Activated CD4-positive, alpha-beta T cell treated with anti-CD3 and anti-CD28 coated beads, Interleukin-2, amount 10 ng/mL, durations not matched to agents 7 days and 5 days (primary cell): ENCODE data around the gene SEMA3A. TPM values are rescaled to one million over a fixed set of nuclear protein-coding genes. Genes with fewer than 3 reads are reported as not detected.
"Not testable (repeated sequence)": the region's sequence is repeated elsewhere in the genome, so short reads cannot be mapped to it uniquely, and the experiment has no call there.

Source experiments
- CTCF ChIA-PET: fragments of 350-600 bp; sonication (Branson Sonifier 250); formaldehyde crosslinking; loops from one replicate; lab custom pipeline; 2021; ENCODE audit warnings: antibody characterized with exemption; lab: Charles Lee
- POLR2A ChIA-PET: fragments of 350-600 bp; sonication (Branson Sonifier 250); formaldehyde crosslinking; loops from one replicate; lab custom pipeline; 2021; ENCODE audit warnings: antibody characterized with exemption; lab: Charles Lee
- DNase-seq: peaks from one replicate; pipeline ENCODE4 v3.0.0-alpha.2; 2020
- H3K27ac Mint-ChIP-seq: one replicate; pipeline ENCODE4 v1.8.0; 2021; ENCODE audit warnings: mild to moderate bottlenecking, moderate library complexity, mixed read lengths
- H3K27me3 Mint-ChIP-seq: one replicate; pipeline ENCODE4 v1.8.0; 2021; ENCODE audit warnings: mixed read lengths
- H3K36me3 Mint-ChIP-seq: one replicate; pipeline ENCODE4 v1.8.0; 2021; ENCODE audit warnings: low read depth, mixed read lengths
- H3K4me1 Mint-ChIP-seq: one replicate; pipeline ENCODE4 v1.8.0; 2021; ENCODE audit warnings: mixed read lengths
- H3K4me3 Mint-ChIP-seq: one replicate; pipeline ENCODE4 v1.8.0; 2021; ENCODE audit warnings: mild to moderate bottlenecking, moderate library complexity, mixed read lengths
- H3K9me3 Mint-ChIP-seq: one replicate; pipeline ENCODE4 v1.8.0; 2021; ENCODE audit warnings: mixed read lengths
- total RNA-seq, 2 experiments: library from RNA; stranded (reverse); gene quantifications; one replicate each; pipeline ENCODE4 v1.2.3, GENCODE V29; 2021

The SEMA3A gene
- total RNA-seq, 2 experiments from 2014 or later: 1.3 to 1.4 TPM

DNA sequence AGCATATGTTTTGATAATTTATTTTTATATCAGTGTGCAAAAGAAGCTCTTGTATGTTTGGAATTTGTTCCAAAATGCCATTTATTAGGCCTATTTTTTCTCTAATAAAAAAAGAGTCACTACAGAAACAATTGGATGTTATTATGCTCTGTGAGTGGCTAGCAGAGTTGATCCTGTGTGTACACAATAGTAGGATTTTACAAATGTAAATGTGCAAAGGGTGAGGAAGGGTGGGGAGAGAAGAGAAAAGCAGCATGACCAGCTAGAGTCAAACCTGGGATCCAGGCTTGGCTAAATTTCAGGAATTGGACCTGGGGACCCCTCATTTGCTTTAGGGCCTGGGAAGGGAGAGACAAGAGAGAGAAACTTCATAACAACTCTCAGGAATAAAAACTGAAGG is 32.5 kb downstream of the SEMA3A start:
- H3K4me3 Mint-ChIP-seq: no peak overlapping the region
- H3K27ac Mint-ChIP-seq: no peak overlapping the region
- no peak for DNase-seq
- no peaks in the 10 kb centered on the region for H3K9me3 Mint-ChIP-seq
- H3K36me3 Mint-ChIP-seq: no peaks in the 10 kb centered on the region
- POLR2A ChIA-PET: no interaction called here
- CTCF ChIA-PET: no interaction called here
- H3K4me1 Mint-ChIP-seq: no peaks in the 10 kb centered on the region
- H3K27me3 Mint-ChIP-seq: no peaks in the 10 kb centered on the region

DNA sequence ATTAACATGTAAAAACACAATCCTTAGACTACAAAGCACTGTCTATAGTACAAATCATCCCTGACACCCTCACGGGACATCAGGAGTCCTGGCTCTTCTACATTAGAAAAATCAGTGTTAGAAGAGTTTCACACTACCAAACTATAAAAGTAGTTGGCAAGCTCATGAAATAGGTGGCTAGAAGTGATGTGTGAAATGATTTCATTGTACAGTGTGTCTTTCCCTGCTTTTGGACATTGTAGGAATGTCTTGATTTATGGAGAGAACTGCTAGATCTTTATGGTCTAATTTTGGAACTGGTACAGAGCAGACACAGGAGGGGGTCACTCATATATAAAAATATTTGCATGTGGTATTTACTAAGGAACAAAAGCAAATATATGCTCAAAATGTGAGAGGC is 33.2 kb downstream of the SEMA3A start:
- no peak overlapping the region for H3K27ac Mint-ChIP-seq
- no peak for DNase-seq
- no peaks in the 10 kb centered on the region for H3K4me1 Mint-ChIP-seq
- H3K27me3 Mint-ChIP-seq: no peaks in the 10 kb centered on the region
- H3K9me3 Mint-ChIP-seq: no peaks in the 10 kb centered on the region
- no peaks in the 10 kb centered on the region for H3K36me3 Mint-ChIP-seq
- POLR2A ChIA-PET: no interaction called here
- CTCF ChIA-PET: no interaction called here
- H3K4me3 Mint-ChIP-seq: no peak overlapping the region

DNA sequence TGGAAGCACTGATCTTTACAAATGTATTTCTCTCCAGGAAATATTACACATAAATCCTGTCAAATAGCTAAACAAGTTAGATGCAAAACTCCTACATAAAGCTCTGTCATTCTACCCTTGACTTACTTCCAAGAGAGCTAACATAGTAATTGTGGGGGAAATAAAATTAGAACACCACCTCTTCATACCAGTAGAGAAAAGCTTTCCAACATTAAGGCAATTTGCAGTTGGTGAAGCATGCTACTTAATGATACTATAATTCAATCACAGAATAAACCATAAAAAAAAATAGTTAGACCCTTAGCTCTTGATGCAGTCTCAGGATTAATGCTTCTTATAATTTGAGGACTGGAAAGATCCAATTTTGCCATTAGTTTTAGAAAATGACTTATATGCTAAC is 35.2 kb downstream of the SEMA3A start:
- no peaks in the 10 kb centered on the region for H3K36me3 Mint-ChIP-seq
- H3K27me3 Mint-ChIP-seq: no peaks in the 10 kb centered on the region
- POLR2A ChIA-PET: no interaction called here

GRCh38 chr7:84157171-84157570 is 37.4 kb downstream of the SEMA3A start:
- Mint-ChIP-seq H3K27me3 (no peaks in the 10 kb centered on the region), H3K9me3 (no peaks in the 10 kb centered on the region), H3K36me3 (no peaks in the 10 kb centered on the region), H3K27ac (no peak overlapping the region), H3K4me1 (no peaks in the 10 kb centered on the region), H3K4me3 (no peak overlapping the region)
- POLR2A ChIA-PET: no interaction called here
- CTCF ChIA-PET: no interaction called here
- no peak for DNase-seq

More for the DNA sequence above, 35.2 kb downstream of the SEMA3A start:
- Mint-ChIP-seq H3K4me3 (no peak overlapping the region), H3K9me3 (no peaks in the 10 kb centered on the region), H3K4me1 (no peaks in the 10 kb centered on the region), H3K27ac (no peak overlapping the region)
- CTCF ChIA-PET: no interaction called here
- DNase-seq: no peak

DNA sequence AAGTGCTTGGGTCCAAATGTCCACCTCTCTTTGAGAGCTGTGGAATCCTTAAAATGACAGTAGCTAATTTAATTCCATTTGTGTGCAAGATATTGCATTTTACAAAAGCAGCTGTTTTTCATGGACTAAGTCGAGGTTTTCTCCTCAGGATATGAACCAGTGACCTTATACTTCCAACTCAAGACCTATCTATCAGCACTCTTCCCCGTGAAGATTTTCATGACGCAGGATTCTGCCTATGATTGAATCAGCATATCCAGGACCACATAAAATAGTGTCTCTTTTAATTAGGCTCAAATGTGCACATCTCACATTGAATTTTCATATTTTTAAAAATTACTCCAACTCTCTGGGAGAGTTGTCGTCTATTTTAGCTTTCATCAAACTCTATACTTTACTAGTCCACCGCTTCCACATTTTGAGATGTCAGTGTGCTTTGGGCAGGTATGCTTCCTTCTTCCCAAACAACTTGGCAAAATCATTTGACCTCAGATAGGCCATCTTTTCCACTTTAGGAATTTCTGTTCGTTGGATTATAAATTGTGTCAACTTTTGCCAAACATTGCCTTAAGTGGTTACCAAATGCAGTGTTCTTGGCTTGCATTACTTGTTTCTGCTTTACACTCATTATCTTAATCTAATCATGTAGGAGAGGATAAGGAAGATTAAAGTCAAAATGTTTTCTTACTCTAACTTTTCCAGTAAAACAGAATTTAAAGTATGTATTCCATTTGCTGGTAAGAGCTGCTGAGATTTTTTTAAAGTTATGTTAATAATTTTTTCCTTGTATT is 39.4 kb downstream of the SEMA3A start:
- ChIA-PET CTCF (interaction anchor here (1.3 kb wide), 1 partner anchor 14 kb away, joined by 3 read pairs; no protein-coding TSS in a partner anchor), POLR2A (no interaction called here)
- no peak for DNase-seq
- H3K27ac Mint-ChIP-seq: no peak overlapping the region
- H3K27me3 Mint-ChIP-seq: no peaks in the 10 kb centered on the region
- H3K4me1 Mint-ChIP-seq: no peaks in the 10 kb centered on the region
- no peak overlapping the region for H3K4me3 Mint-ChIP-seq
- H3K9me3 Mint-ChIP-seq: no peaks in the 10 kb centered on the region
- no peaks in the 10 kb centered on the region for H3K36me3 Mint-ChIP-seq

GRCh38 chr7:84152995-84153394 is 41.6 kb downstream of the SEMA3A start:
- no peaks in the 10 kb centered on the region for H3K27me3 Mint-ChIP-seq
- CTCF ChIA-PET: no interaction called here
- no peaks in the 10 kb centered on the region for H3K4me1 Mint-ChIP-seq
- H3K9me3 Mint-ChIP-seq: no peaks in the 10 kb centered on the region
- no peak overlapping the region for H3K27ac Mint-ChIP-seq
- DNase-seq: no peak
- POLR2A ChIA-PET: no interaction called here
- no peak overlapping the region for H3K4me3 Mint-ChIP-seq
- no peaks in the 10 kb centered on the region for H3K36me3 Mint-ChIP-seq

GRCh38 chr7:84150370-84150769 is 44.2 kb downstream of the SEMA3A start:
- H3K4me1 Mint-ChIP-seq, H3K4me3 Mint-ChIP-seq, DNase-seq, H3K27ac Mint-ChIP-seq, POLR2A ChIA-PET, H3K36me3 Mint-ChIP-seq, CTCF ChIA-PET, H3K9me3 Mint-ChIP-seq, H3K27me3 Mint-ChIP-seq: not testable (repeated sequence)

DNA sequence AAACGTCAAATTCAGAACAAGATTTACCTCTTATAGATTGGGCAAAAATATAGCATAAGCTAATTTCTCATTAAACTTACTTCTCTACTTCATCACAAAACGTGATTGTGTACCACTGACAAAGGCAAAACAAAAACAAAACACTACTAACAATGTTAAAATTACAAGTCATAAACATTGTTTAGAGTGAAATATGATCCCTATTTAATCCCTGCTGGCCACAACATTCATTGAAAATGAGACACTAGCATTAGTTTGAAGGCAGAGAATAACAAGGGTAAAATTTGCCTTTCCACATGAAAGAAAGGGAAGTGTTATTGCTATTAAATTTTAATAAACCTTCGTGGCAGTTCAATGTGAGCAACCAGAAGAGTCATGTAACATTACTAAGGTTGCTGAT is 45.0 kb downstream of the SEMA3A start:
- Mint-ChIP-seq H3K9me3 (no peaks in the 10 kb centered on the region), H3K4me1 (no peaks in the 10 kb centered on the region), H3K27ac (no peak overlapping the region), H3K4me3 (no peak overlapping the region), H3K27me3 (no peaks in the 10 kb centered on the region), H3K36me3 (no peaks in the 10 kb centered on the region)
- CTCF ChIA-PET: no interaction called here
- DNase-seq: no peak
- POLR2A ChIA-PET: no interaction called here

DNA sequence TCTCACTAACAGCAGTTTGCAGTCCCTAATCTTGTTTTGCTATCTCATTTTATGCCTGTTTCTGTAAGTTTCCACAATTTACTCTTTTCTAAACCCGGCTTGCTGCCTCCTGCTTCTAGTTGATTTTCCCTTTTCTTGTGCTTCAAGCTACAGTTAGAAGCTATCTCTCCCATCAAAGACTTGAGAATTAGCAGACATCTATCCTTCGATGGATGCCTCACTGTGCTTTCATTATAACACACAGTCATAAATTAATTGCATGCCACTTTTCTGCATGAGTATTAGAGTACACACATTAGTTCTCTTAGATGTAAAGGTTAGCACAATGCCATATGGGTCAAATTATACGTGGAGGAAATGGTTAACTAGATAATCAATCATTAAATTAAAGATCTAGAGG is 48.7 kb downstream of the SEMA3A start:
- ChIA-PET CTCF (no interaction called here), POLR2A (no interaction called here)
- Mint-ChIP-seq H3K27me3 (no peaks in the 10 kb centered on the region), H3K9me3 (peaks cover 3% of the 10 kb centered on the region), H3K4me3 (no peak overlapping the region), H3K27ac (no peak overlapping the region), H3K4me1 (no peaks in the 10 kb centered on the region), H3K36me3 (peaks cover 3% of the 10 kb centered on the region)
- no peak for DNase-seq

GRCh38 chr7:84144935-84145334 is 49.7 kb downstream of the SEMA3A start:
- Mint-ChIP-seq H3K9me3 (peaks cover 3% of the 10 kb centered on the region), H3K27ac (no peak overlapping the region), H3K4me3 (no peak overlapping the region), H3K4me1 (no peaks in the 10 kb centered on the region), H3K36me3 (peaks cover 3% of the 10 kb centered on the region), H3K27me3 (no peaks in the 10 kb centered on the region)
- CTCF ChIA-PET: no interaction called here
- DNase-seq: no peak
- POLR2A ChIA-PET: no interaction called here

DNA sequence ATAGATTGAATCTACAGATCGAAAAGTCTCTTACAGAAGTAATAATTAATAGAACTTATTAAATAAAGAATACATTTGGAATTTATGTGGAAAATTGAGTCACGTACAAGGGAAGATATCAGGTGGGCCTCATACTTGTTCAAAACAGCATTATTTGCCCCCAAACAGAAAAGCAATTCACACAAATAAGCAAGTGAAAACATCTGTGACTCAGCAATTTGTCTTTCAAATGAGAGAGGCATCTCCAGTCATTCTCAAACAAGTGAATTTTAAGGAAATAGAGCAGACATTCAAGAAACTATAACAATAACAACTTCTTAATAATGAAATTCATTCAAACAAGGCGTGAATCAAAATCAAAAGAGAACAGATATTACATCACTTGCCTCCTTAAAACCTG is 50.1 kb downstream of the SEMA3A start:
- no peak for DNase-seq
- Mint-ChIP-seq H3K36me3 (peaks cover 3% of the 10 kb centered on the region), H3K4me3 (no peak overlapping the region), H3K27ac (no peak overlapping the region), H3K27me3 (no peaks in the 10 kb centered on the region), H3K9me3 (peaks cover 3% of the 10 kb centered on the region), H3K4me1 (no peaks in the 10 kb centered on the region)
- CTCF ChIA-PET: no interaction called here
- POLR2A ChIA-PET: no interaction called here

- ChIA-PET POLR2A (no interaction called here), CTCF (no interaction called here)
- Mint-ChIP-seq H3K4me3 (no peak overlapping the region), H3K27me3 (no peaks in the 10 kb centered on the region), H3K4me1 (no peaks in the 10 kb centered on the region), H3K9me3 (peaks cover 3% of the 10 kb centered on the region), H3K27ac (no peak overlapping the region), H3K36me3 (peaks cover 3% of the 10 kb centered on the region)
- no peak for DNase-seq
Measured at GRCh38 chr7:84142726-84143125, 51.9 kb downstream of the SEMA3A start.

- peaks cover 3% of the 10 kb centered on the region for H3K36me3 Mint-ChIP-seq
- no peak overlapping the region for H3K27ac Mint-ChIP-seq
- H3K27me3 Mint-ChIP-seq: no peaks in the 10 kb centered on the region
- ChIA-PET CTCF (no interaction called here), POLR2A (no interaction called here)
- no peaks in the 10 kb centered on the region for H3K4me1 Mint-ChIP-seq
- peaks cover 3% of the 10 kb centered on the region for H3K9me3 Mint-ChIP-seq
- no peak overlapping the region for H3K4me3 Mint-ChIP-seq
- DNase-seq: no peak
Measured at GRCh38 chr7:84139986-84140729, 54.4 kb downstream of the SEMA3A start.
